ENCODE results near the gene IRF7.

The IRF7 gene

GRCh38 chr11:605286-606129, 10.2 kb downstream of the IRF7 start:
- in situ Hi-C loops (cut with HindIII; ENCODE audit: low pct_unique_long_range_greater_than_20kb, low sequenced_read_pairs): no loop called here
- TF ChIP-seq JUND (IDR thresholded peaks at IDR 0.05; ENCODE audit: low read depth): no peak
- no peak for DNase-seq (ENCODE audit: low read depth in 1 of 2, low spot score in 1 of 2)

- no peak for DNase-seq (ENCODE audit: low read depth in 1 of 2, low spot score in 1 of 2)
- in situ Hi-C loops (cut with HindIII; ENCODE audit: low pct_unique_long_range_greater_than_20kb, low sequenced_read_pairs): no loop called here
- TF ChIP-seq JUND (IDR thresholded peaks at IDR 0.05; ENCODE audit: low read depth): no peak
Observed at GRCh38 chr11:603154-603553, 12.6 kb downstream of the IRF7 start.

GRCh38 chr11:601573-602245, 14.0 kb downstream of the IRF7 start:
- TF ChIP-seq JUND (IDR thresholded peaks at IDR 0.05; ENCODE audit: low read depth): no peak
- in situ Hi-C loops (cut with HindIII; ENCODE audit: low pct_unique_long_range_greater_than_20kb, low sequenced_read_pairs): no loop called here

GRCh38 chr11:598005-598680, 17.6 kb downstream of the IRF7 start:
- in situ Hi-C loops (cut with HindIII; ENCODE audit: low pct_unique_long_range_greater_than_20kb, low sequenced_read_pairs): no loop called here

More at GRCh38 chr11:601573-602245, 14.0 kb downstream of the IRF7 start:
- DNase-seq (ENCODE audit: low read depth in 1 of 2, low spot score in 1 of 2): no peak

GRCh38 chr11:597166-597725, 18.5 kb downstream of the IRF7 start:
- in situ Hi-C loops (cut with HindIII; ENCODE audit: low pct_unique_long_range_greater_than_20kb, low sequenced_read_pairs): no loop called here
- TF ChIP-seq JUND (IDR thresholded peaks at IDR 0.05; ENCODE audit: low read depth): no peak
- no peak for DNase-seq (ENCODE audit: low read depth in 1 of 2, low spot score in 1 of 2)

More at GRCh38 chr11:598005-598680, 17.6 kb downstream of the IRF7 start:
- no peak for DNase-seq (ENCODE audit: low read depth in 1 of 2, low spot score in 1 of 2)
- no peak for TF ChIP-seq JUND (IDR thresholded peaks at IDR 0.05; ENCODE audit: low read depth)

- in situ Hi-C loops (cut with HindIII; ENCODE audit: low pct_unique_long_range_greater_than_20kb, low sequenced_read_pairs): no loop called here
- TF ChIP-seq JUND (IDR thresholded peaks at IDR 0.05; ENCODE audit: low read depth): no peak
- no peak for DNase-seq (ENCODE audit: low read depth in 1 of 2, low spot score in 1 of 2)
Observed at GRCh38 chr11:596374-596773, 19.4 kb downstream of the IRF7 start.

GRCh38 chr11:595400-595799, 20.4 kb downstream of the IRF7 start:
- in situ Hi-C loops (cut with HindIII; ENCODE audit: low pct_unique_long_range_greater_than_20kb, low sequenced_read_pairs): no loop called here
- DNase-seq (ENCODE audit: low read depth in 1 of 2, low spot score in 1 of 2): no peak
- no peak for TF ChIP-seq JUND (IDR thresholded peaks at IDR 0.05; ENCODE audit: low read depth)

GRCh38 chr11:593347-593746, 22.4 kb downstream of the IRF7 start:
- in situ Hi-C loops (cut with HindIII; ENCODE audit: low pct_unique_long_range_greater_than_20kb, low sequenced_read_pairs): no loop called here
- no peak for TF ChIP-seq JUND (IDR thresholded peaks at IDR 0.05; ENCODE audit: low read depth)
- DNase-seq (ENCODE audit: low read depth in 1 of 2, low spot score in 1 of 2): no peak

GRCh38 chr11:592918-593317, 22.8 kb downstream of the IRF7 start:
- in situ Hi-C loops (cut with HindIII; ENCODE audit: low pct_unique_long_range_greater_than_20kb, low sequenced_read_pairs): no loop called here
- no peak for DNase-seq (ENCODE audit: low read depth in 1 of 2, low spot score in 1 of 2)
- TF ChIP-seq JUND (IDR thresholded peaks at IDR 0.05; ENCODE audit: low read depth): no peak

- no peak for DNase-seq (ENCODE audit: low read depth in 1 of 2, low spot score in 1 of 2)
- TF ChIP-seq JUND (IDR thresholded peaks at IDR 0.05; ENCODE audit: low read depth): no peak
- in situ Hi-C loops (cut with HindIII; ENCODE audit: low pct_unique_long_range_greater_than_20kb, low sequenced_read_pairs): no loop called here
Observed at GRCh38 chr11:592501-592900, 23.2 kb downstream of the IRF7 start.

- no peak for DNase-seq (ENCODE audit: low read depth in 1 of 2, low spot score in 1 of 2)
- in situ Hi-C loops (cut with HindIII; ENCODE audit: low pct_unique_long_range_greater_than_20kb, low sequenced_read_pairs): no loop called here
- no peak for TF ChIP-seq JUND (IDR thresholded peaks at IDR 0.05; ENCODE audit: low read depth)
Observed at GRCh38 chr11:590997-591396, 24.8 kb downstream of the IRF7 start.

- in situ Hi-C loops (cut with HindIII; ENCODE audit: low pct_unique_long_range_greater_than_20kb, low sequenced_read_pairs): no loop called here
- TF ChIP-seq JUND (IDR thresholded peaks at IDR 0.05; ENCODE audit: low read depth): no peak
- no peak for DNase-seq (ENCODE audit: low read depth in 1 of 2, low spot score in 1 of 2)
Observed at GRCh38 chr11:589798-590197, 26.0 kb downstream of the IRF7 start.
